ELF-1 (cell line): ENCODE data around the gene EEF1AKMT1.
"Not testable (repeated sequence)": the region's sequence is repeated elsewhere in the genome, so short reads cannot be mapped to it uniquely, and the experiment has no call there.

Experiments
- DNase-seq: peaks from one replicate; pipeline ENCODE4 v3.0.0-alpha.2; 2016; ENCODE audit warnings: low read depth, low spot score

Gene EEF1AKMT1

DNA sequence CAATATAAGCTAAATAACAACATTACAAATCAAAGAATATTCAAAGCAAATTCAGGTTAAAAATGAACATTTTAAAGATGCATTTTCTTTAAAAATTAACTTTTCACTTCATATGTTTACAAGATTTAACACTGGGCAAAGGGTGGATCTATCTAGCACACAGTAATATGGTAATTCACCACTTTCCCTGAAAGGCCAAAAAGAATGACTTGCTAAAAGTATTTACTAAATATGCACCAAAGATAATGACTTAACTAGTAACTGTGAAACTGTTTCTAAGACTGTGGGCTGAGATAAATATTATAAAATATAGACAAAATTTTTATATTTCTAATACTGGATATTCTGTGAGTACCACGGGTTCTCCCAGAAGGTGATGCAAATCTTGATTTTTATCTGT is 4.5 kb upstream of the EEF1AKMT1 start:
- DNase-seq = no peak

DNA sequence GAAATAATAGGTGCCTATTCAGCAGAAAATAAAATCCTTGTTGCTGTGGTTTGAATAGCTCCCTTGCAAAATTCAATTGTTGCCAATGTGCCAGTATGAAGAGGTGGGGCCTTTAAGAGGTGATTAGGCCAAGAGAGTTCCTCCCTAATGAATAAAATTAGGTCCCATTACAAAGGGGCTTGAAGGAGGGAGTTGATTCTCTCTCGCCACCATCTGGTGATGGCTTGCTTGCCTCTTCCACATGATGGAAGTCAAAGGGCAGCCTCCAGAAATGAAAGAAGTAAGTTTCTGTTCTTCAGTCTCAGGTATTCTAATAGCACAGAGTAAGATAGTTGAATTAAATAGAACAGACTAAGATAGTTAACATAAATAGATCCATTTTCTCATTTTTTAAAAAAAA is 3.0 kb upstream of the EEF1AKMT1 start:
- no peak for DNase-seq

DNA sequence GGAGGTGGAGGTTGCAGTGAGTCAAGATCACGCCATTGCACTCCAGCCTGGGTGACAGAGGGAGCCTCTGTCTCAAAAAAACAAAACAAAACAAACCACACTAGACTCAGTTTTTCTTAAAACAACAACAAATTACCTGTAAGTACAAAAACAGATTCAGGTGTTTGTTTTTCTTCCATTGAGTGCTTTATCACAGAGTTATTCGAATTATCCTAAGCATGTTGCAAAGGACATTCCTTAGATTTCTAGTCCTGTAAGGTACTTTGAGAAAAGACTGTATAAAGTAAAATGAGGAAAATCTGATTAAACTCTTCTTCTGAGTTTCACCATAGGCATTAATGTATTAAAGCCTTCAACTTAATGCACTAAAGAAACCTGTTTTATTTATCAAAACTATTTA is 2.2 kb upstream of the EEF1AKMT1 start:
- no peak for DNase-seq

DNA sequence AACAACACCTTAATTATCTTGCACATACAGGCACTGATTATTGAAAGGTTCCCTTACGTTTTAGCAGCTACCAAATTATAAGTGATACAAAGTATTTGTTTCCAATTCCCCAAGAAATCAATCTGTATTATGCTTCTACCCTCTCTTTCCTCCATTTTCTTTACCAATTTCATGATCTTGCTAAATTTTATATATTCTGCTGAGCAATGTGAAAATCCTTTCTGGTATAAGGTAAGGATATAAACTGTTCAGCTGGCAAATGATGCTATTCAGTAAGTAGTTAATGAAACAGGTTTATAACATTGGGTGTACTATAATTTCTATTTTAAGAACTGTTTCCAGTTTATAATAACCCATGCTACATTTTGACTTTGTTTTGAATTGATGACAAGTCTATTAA is 985 bp upstream of the EEF1AKMT1 start:
- no peak for DNase-seq

DNA sequence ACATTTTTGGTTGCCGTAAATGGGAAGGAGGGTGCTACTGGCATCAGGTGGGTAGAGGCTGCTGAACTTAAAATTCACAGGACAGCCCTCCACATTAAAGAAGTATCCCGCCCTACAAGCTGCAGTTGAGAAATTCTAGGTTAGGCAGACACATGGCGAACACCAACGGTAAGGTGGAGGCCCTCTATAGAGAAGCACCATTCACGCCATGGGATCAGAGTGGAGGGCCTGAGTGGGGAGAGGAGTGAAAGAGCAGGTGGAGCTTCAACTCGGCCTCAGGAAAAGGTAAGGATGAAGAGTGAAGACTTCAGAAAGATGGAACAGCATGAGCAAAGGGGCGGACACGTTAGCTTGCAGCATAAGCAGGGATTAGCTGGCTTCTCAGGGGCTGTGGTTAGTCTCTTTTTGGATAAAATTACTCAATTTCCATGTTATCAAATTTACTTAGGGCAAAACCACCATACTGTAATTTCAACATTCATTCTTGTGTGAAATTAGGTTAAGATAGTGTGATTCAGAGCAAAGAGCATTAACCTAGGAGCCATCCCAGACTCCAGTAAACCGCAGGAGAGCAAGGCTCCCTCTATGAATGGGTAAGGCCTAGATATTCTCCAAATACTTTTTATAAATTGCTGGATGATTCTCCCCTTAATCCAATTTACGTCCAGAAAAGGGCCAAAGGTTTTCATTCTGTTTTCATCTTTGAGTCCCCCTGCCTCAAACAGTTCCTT is 1.2 kb downstream of the EEF1AKMT1 start:
- no peak for DNase-seq

DNA sequence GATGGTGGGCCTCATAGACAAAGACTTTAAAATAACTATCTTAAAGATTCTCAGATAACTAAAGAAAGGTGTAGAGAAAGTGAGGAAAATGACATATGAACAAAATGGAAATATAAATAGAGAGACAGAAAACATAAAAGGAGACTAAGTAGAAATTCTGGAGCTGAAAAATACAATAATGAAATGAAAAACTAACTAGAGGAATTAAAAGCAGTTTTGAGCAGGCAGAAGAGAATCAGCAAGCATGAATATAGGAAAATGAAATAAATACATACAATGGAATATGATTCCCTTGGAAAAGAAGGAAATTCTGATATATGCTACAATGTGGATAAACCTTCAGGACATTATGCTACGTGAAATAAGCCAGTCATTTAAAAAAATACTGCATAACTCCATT is 3.9 kb downstream of the EEF1AKMT1 start:
- no peak for DNase-seq

DNA sequence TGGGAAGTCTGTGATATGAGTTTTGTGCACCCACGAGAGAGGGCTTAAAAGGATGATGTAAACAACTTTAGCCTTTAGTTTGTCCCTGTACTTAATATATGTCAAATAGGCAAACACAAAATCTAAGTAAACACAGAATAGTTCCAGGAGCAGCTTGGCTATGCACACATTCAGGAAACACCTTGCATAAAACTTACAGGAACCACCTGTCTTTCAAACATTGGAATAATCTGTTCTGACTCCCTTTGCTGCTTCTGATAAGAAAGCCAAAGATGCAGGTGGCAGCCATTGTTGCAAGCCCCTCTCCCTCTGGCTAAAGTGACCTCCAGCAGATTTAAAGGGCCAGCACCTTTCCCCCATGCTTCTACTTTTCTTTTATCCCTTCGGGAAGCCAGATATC is 4.7 kb downstream of the EEF1AKMT1 start:
- no peak for DNase-seq

DNA sequence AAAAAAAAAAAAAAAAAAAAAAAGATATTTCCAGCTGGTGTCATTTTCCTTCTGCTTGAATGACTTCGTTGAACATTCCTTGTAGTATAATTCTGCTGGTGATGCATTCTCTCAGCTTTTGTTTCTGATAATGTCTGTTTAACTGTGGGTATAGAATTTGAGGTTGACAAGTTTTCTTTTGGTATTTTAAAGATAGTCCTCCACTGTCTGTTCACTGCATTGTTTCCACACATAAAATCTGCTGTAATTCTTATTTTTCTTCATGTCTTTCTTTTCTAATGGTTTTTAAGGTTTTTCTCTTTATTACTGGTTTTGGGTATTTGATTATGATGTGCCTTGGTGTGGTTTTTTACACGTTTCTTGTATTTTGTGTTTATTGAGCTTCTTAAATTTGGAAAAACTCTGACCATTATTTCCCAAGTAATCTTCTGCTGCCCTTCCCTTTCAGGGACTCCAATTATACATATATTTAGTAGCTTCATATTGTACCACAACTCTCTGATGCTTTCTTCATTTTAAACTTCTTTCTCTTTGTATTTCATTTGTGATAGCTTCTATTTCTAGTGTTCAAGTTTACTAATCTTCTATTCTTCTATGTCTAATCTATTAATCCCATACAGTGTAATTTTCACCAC is 6.3 kb downstream of the EEF1AKMT1 start:
- no peak for DNase-seq

DNA sequence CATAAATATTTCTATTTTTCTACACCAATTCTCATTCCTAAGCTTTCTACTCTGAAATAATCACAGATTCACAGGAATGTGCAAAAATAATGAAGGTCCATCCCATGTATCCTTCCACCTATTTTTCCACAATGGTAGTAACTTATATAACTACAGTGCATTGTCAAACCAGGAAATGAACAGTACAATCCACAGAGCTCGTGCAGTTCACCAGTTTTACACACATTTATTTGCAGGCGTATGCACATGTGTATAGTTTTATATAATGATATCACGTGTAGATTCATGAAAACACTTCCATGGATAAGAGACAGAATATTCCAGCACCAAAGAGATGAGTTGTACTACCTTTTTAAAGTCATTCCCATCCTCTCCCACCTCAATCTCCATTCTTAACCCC is 12.9 kb downstream of the EEF1AKMT1 start:
- DNase-seq = no peak

DNA sequence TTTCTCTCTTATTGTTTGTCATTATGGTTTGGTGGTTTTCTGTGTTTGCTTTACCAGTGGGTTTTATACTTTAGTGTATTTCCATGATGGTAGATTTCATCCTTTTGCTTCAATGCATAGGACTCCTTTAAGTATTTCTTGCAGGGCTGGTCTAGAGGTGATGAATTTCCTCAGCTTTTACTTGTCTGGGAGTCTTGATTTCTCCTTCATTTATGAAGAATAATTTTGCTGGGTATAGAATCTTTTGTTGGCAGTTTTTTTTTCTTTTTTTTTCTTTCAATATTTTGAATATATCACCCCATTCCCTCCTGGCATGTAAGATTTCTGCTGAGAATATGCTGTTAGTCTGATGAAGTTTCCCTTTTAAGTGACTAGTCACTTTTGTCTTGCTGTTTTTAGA is 19.8 kb downstream of the EEF1AKMT1 start:
- DNase-seq = no peak

DNA sequence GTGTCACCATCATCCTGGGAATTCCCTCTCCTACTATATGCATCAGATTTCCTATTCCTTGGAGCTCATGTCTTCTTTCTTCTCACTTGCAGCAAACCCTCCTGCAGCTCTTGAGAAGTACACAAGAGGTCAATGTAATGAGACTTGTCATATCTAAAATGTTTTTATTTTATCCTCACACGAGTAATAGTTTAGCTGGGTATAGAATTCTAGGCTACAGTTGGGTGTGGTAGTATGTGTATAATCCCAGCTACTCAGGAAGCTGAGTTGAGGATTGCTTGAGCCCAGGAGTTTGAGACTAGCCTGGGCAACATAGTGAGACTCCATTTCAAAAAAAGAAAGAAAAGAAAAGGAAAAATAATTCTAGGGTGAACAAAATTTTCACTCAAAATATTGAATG is 24.4 kb downstream of the EEF1AKMT1 start:
- no peak for DNase-seq

DNA sequence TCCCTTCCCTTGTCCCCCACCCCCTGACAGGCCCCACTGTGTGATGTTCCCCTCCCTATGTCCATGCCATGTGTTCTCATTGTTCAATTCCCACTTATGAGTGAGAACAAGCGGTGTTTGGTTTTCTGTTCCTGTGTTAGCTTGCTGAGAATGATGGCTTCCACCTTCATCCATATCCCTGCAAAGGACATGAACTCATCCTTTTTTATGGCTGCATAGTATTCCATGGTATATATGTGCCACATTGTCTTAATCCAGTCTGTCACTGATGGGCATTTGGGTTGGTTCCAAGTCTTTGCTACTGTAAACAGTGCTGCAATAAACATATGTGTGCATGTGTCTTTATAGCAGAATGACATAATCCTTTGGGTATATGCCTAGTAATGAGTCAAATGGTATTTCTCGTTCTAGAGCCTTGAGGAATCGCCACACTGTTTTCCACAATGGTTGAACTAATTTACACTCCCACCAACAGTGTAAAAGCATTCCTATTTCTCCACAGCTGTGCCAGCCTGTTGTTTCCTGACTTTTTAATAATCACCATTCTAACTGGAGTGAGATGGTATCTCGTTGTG is 29.8 kb downstream of the EEF1AKMT1 start:
- DNase-seq = not testable (repeated sequence)

DNA sequence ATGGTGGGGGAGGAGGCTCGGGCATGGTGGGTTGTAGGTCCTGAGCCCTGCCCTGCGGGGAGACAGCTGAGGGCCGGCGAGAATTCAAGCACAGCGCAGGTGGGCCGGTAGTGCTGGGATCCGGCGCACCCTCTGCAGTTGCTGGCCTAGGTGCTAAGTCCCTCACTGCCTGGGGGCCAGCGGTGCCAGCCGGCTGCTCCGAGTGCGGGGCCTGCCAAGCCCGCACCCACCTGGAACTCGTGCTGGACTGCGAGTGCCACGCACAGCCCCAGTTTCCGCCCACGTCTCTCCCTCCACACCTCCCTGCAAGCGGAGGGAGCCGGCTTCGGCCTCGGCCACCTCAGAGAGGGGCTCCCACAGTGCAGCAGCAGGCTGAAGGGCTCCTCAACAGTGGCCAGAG is 33.7 kb downstream of the EEF1AKMT1 start:
- no peak for DNase-seq

DNA sequence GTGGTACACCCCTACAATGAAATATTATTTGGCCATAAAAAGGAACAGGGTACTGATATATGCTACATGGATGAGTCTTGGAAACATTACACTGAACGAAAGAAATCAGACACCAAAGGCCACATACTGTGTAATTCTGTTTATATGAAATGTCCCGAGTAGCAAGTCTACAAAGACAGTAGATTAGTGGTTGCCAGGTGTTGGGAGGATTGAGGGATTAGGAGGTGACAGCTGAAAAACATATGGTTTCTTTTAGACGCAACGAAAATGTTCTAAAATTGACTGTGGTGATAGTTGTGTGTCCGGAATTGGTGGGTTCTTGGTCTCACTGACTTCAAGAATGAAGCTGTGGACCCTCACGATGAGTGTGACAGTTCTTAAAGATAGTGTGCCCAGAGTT is 35.1 kb downstream of the EEF1AKMT1 start:
- DNase-seq = no peak

DNA sequence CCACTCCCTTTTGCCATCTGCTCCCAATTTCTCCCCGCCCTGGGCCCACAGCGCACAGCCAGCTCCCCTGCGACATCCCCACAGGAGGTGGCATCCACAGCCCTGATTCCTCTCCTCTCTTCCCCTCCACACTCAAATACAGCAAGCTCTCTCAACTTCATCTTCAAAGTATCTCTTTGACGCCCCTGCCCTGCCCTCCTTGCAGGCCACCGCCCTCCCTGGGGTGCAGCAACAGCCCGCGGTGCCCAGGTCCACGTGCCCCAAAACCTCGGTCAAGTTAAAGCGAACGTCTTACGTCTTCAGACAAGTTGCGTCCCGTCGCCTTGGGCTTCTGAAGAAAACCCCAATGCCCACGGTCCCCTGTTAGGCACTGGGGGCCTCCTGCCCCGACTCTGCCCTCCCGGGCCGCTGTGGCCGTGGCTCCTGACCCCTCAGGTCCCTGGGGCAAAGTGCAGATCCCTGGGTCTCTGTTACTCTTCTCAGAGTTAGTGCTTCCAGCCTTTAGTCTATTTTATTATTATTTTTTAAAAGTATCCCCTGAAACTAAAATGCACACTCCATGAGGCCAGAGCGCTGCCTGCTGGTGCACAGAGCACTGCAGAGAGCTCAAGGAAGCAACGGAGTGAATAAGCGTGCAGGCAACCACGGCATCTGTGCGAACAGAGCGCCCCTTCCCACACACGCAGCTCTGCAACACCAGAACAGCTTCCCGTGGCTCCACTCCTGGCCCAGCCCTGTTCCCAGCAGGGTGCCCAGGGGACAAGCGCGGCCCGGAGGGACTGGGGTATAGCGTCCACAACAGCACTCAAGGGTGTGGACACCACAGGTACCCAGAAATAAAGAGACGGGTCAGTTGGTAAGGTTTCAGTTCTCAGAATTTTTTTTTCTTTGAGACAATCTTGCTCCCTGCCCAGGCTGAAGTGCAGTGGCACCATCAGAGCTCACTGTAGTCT is 43.9 kb downstream of the EEF1AKMT1 start:
- no peak for DNase-seq

DNA sequence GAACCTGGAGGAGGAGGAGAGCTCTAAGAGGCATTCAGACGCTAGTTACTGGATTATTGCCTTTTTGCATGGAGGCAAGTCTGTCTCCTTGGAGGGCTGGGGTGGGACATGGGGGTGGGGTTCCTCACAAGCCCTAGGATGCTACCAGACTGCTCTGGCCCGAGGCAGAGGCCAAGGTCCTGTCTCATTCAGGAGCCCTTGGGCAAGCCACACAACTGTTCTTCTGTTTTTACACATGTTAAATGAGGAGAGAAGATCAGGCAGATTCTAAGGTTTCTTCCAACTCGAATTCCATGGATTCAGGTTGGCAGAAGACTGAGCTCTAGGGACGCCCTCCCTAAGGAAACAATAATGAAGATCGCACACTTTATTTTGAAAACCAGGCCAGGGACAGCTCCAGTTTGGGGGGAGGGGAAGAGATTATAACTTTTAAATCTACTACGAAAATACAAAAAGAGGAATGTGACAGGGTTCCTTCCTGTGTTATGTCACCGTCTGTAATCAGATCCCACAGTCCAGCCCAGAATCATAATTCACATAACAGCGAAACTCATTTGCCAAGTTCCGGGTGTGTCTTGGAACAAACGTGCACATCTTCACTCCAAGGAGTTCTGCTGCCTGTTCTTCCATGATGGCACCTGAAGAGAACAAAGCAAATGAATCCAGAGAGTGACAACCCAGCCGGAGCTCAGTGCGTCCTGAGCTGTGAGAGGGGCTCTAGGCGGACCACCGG is 45.0 kb downstream of the EEF1AKMT1 start:
- no peak for DNase-seq

DNA sequence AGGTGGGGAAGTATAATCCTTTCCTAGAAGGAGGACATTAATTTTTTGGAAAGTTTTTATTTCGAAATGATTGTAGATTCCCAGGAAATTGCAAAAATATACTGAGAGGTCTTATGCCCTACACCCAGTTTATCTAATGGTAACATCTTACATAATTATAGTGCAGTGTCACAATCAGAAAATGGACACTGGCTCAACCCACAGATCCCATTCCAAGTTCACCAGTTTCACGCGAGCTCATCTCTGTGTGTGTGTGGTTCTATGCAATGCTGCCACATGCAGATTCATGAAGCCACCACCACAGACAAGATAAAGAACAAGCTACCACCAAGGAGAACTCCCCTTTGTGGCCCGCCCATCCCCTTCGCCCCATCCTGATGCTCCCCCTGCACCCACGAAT is 45.9 kb downstream of the EEF1AKMT1 start:
- no peak for DNase-seq

DNA sequence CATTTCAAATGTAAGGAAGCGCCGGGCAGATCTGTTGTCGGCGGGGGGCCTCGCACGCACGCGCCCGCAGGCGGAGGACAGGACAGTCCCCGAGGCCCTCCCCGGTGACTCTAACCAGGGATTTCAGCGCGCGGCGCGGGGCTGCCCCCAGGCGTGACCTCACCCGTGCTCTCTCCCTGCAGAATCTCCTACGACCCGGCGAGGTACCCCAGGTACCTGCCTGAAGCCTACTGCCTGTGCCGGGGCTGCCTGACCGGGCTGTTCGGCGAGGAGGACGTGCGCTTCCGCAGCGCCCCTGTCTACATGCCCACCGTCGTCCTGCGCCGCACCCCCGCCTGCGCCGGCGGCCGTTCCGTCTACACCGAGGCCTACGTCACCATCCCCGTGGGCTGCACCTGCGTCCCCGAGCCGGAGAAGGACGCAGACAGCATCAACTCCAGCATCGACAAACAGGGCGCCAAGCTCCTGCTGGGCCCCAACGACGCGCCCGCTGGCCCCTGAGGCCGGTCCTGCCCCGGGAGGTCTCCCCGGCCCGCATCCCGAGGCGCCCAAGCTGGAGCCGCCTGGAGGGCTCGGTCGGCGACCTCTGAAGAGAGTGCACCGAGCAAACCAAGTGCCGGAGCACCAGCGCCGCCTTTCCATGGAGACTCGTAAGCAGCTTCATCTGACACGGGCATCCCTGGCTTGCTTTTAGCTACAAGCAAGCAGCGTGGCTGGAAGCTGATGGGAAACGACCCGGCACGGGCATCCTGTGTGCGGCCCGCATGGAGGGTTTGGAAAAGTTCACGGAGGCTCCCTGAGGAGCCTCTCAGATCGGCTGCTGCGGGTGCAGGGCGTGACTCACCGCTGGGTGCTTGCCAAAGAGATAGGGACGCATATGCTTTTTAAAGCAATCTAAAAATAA is 52.1 kb downstream of the EEF1AKMT1 start:
- DNase-seq = peak; percentile 71

DNA sequence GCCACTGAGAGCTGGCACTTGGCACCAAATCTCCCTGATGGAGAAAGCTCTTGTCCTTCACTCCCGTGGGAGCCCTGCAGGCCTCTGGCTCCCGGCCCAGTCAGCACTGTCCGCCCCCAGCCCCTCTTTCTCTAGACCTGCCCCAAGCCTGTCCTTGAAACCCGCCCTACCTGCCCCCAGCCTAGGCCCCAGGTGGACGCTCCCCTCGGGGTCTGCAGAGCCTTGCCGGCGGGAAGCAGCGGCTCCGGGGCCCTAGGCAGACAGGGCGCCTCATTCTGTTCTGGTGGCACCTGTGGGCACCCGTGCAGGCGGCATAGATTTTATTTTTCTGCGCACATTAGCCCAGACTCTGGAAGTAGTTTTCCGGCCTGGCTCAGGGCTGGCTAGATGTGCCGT is 52.7 kb downstream of the EEF1AKMT1 start:
- DNase-seq = no peak

DNA sequence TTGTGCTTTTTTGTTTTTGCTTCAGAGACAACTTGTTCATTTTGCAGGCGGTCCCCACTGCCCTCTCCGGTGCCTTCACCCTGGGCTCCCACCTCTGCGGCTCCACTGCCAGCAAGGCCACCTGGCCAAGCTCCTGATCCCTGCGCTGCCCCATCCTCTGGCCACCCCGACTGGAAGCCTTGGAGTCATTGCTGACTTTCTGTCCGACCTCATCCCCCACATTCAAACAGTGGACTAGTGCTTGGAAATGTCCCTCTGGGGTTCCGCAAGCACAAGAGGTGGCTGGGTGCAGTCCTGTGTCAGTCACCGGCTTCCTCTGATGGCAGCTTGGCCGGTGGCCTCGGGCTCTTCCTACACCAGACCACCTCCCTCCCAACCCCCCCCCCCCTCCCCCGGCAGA is 53.3 kb downstream of the EEF1AKMT1 start:
- no peak for DNase-seq
